HT-29 (cell line): ENCODE results near the gene SRXN1. TPM values are rescaled to one million over a fixed set of nuclear protein-coding genes. Genes with fewer than 3 reads are reported as not detected.

Experiments used
- DNase-seq: peaks from one replicate; pipeline ENCODE4 v3.0.0-alpha.2; 2015; ENCODE audit warnings: low spot score
- total RNA-seq: library from RNA; depleted of rRNA; stranded (reverse); fragments of >200 nt; shearing (Covaris generic); gene quantifications from 2 replicates; pipeline ENCODE4 v1.2.3, GENCODE V29; 2014; rRNA removed

Gene SRXN1
- total RNA-seq, 1 experiment from 2014 or later = 56.4 TPM

DNA sequence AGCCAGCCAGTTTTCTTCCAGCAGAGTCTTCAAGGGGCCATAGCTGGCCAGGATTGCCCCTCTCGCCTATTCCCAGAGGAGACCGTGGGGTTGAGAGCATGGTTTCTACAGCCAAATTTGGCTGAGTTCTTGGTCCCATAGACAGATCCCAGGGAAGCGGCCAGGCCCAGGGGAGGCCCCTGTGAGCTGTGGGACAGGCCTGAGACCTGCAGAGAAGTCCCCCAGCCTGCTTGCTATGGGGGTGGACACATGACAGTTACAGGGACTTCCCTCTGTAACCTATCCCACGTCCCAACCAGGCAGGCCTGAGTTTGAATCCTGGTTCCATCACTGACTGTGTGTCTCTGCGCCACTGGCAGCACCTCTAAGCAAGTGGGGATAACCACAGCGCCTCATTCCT lies 45.5 kb downstream of the SRXN1 start:
- no peak for DNase-seq

DNA sequence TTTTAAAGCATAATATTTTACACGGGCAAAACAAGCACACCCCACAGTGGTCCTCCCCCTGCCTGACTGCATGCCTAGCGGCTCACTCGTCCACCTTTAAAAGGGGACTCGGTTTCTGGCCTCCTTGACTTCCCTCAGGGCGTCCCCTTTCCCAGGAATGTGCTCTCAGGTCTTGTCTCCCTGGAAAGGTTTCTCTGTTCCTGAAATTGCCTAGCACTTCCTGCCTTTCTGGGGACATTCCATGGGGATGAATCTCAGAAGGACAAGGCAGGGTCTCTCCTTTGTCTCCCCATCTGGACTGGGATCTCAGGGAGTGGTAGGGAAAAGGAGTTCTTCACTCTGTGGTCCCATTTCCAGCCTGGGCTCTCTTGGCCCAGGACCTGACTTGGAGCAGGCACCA lies 47.8 kb downstream of the SRXN1 start:
- DNase-seq = no peak

DNA sequence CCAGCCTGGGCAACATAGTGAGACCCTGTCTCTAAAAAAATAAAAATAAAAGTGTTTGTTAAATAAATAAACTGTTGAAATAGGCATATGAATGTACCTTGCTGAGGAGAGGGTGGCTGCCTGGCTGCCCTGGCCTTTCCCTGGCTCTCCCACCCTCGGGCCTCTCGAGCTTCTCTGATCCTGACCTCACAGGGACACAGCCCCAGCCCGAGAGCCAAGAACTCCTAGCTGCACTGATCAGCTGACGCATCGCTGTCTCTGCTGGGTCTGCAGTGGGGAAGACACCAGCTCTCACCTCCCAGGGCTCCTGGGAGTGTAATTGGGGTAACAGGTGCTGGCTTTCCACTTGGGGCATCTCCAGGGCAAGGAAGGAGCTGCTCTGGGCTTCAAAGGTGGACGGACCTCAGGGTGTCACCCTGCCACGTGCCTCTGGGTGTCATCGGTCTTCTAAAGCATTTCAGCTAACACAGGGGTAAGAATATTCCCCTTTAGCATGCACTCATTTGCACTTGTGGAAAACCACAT lies 49.8 kb downstream of the SRXN1 start:
- no peak for DNase-seq

DNA sequence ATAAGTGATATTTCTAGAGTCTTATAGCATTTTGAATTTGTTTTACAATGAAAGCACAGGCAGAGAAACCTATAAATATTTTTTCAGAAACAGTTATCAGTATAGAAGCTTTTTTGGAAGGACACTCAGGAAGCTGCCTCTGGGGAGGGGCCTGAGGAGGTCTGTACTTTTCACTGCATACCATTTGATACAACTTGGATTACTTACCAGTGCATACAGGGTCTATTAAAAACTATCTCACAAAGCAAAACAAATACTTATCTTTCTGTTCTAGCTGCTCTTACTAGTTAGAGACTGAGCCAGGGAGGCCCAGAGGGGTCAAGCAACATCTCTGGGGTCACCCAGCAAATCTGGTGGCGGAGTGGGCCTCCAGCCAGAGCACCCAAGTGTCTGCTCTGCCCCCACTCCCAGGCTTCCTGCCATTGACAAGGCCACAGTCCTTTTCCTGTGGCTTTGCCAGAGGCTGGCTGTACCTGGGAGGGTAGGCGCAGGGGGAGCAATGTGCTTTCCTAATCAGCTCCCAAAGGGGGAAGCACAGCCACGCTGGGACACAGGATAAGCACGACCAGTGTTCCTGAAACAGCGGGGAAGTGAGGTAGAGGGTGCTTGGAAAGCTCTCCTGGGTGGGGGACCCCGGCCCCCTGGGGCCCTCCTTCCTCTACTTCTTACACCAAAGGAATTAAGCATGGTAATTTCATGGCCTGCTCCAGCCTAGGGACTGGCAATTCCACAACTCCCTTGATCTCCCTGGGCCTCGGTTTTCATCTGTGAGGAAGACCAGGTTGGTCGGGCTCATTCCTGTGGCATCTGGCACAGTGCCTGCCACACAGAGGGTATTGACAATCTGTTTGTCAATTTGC lies 50.7 kb downstream of the SRXN1 start:
- DNase-seq = no peak

DNA sequence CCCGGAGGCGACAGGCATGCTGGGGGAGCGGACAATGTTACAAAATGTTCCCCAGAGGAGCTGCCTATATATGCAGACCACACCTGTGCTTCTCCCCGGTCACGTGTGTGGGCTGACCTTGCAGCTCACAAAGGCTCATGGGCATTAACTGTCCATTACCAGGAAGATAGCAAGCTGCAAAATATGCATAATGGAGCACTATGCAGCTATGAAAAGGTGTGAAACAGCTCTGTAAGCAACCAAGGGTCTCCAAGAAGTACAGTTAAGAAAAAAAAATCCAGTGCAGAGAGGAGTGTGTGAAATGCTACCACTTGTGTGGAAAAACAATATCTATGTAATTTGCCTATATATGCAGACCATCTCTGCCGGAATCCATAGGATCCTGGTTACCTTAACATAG lies 52.3 kb downstream of the SRXN1 start:
- DNase-seq = no peak

DNA sequence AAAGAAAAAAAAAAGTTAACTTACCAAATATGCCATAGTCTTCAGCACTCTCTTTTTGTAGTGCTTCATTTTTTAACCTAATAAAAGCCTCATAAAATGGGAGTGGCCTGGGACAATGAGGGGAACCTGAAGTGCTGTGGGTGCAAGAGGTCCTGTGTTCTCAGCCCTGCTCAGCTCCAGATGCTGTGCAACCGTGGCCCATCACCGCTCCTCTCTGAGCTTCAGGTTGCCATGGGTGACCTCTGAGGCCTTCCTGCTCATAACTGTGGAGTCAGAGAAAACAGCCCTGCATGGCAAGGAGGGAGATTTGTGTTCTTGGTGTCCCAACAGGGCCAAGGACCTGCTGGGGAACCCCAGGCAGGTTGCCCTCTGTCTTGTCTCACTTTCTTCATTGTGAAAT lies 52.9 kb downstream of the SRXN1 start:
- DNase-seq = no peak

DNA sequence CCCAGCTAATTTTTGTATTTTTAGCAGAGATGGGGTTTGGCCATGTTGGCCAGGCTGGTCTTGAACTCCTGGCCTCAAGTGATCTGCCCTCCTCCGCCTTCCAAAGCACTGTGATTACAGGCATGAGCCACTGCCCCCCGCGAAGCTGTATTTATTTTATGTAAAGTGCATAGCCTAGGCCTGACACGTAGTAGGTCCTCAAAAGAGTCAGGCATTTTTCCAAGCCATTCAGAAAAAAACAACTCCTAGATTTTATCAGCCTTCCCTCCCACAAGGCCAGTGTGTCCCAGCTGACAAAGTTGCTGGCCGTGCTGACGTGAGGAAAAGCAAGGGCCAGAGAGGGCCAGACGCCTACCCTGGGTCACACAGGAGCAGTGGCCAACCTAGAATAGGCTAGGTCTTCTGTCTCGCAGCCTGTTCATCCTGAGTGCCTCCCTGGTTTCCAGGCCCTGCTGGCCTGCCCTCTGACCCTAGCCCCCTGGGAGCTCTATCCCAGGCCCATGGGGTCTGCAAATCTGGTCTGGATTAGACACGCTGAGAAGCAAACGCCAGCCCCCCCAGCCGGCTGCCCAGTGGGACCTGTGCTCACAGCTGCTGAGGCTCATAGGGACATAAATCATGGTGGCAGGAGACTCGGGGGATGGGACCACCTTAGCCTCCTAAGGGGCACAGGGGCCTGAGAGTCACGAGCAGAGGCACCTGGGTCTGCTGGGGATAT lies 54.7 kb downstream of the SRXN1 start:
- DNase-seq = no peak

DNA sequence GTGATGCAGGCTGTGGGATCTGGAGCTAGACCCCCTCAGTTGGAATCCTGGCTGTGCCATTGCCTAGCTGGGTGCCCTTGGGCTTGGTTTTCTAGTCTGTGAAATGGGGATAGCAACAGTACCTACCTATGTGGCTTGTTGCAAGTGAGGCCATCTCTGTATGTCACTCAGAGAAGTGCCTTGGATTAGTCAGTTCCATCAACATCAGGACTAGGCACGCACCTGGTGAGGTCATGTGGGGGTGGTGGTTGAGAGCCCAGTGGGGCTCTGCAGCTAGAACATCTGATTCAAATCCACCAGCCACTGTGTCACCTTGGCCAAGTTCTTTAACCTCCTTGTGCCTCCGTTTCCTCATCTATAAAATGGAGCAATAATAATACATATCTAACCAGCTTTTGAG lies 55.4 kb downstream of the SRXN1 start:
- DNase-seq = no peak

Other genes with a start within 250 kb of the SRXN1 start
- gene RBCK1, start 244.9 kb downstream of the SRXN1 start, total RNA-seq = 208 and 221 TPM in 2 replicates
- 16.7 and 19.5 TPM in 2 replicates for gene TBC1D20, start 190.7 kb downstream of the SRXN1 start, total RNA-seq
- 81.7 and 89.6 TPM in 2 replicates for gene CSNK2A1, start 109.4 kb downstream of the SRXN1 start, total RNA-seq
- not detected in 2 replicates for gene TCF15, start 42.9 kb downstream of the SRXN1 start, total RNA-seq
- gene SCRT2, start 22.6 kb upstream of the SRXN1 start, total RNA-seq = not detected in 2 replicates
- gene SLC52A3, start 115.3 kb upstream of the SRXN1 start, total RNA-seq = 21.2 and 33.7 TPM in 2 replicates
- gene FAM110A, start 180.5 kb upstream of the SRXN1 start, total RNA-seq = 34.5 and 37.1 TPM in 2 replicates